GM23338 (cell line): ENCODE data around the gene SEC61A1. TPM values are rescaled to one million over a fixed set of nuclear protein-coding genes. Genes with fewer than 3 reads are reported as not detected.

Experiments used
- ATAC-seq: fragments of 200-7000 bp; cut with Tn5 transposase; 3 replicates; pipeline ENCODE4 v1.9.1; 2020
- DNase-seq: peaks from one replicate; pipeline ENCODE4 v3.0.0-alpha.2; 2015; ENCODE audit warnings: low spot score
- H2AFZ ChIP-seq: fragments of 200-600 bp; sonication (generic); 2 replicates; pipeline ENCODE4 v1.8.0; 2016; ENCODE audit warnings: antibody characterized with exemption, mild to moderate bottlenecking, moderate library complexity
- H3F3A ChIP-seq: fragments of 200-600 bp; sonication (generic); replicated peaks from 2 replicates; pipeline ENCODE4 v1.8.0; 2017; ENCODE audit warnings: antibody characterized with exemption, mixed run types, low read depth
- H3K27ac ChIP-seq: fragments of 200-600 bp; sonication (generic); 2 replicates; pipeline ENCODE4 v1.6.1; 2016; ENCODE audit warnings: low read depth
- H3K27me3 ChIP-seq: fragments of 200-600 bp; sonication (generic); 2 replicates; pipeline ENCODE4 v1.8.0; 2016; ENCODE audit warnings: mild to moderate bottlenecking, mixed run types, moderate library complexity; ENCODE audit not compliant: insufficient read depth
- H3K36me3 ChIP-seq: fragments of 200-600 bp; sonication (generic); 2 replicates; pipeline ENCODE4 v1.8.0; 2016; ENCODE audit warnings: mild to moderate bottlenecking; ENCODE audit not compliant: insufficient read depth
- H3K4me1 ChIP-seq: fragments of 200-600 bp; sonication (generic); 2 replicates; pipeline ENCODE4 v1.8.0; 2016; ENCODE audit warnings: mild to moderate bottlenecking, moderate library complexity; ENCODE audit not compliant: insufficient read depth
- H3K4me2 ChIP-seq: fragments of 200-600 bp; sonication (generic); 2 replicates; pipeline ENCODE4 v1.7.1; 2017; ENCODE audit warnings: mixed run types
- H3K4me3 ChIP-seq: fragments of 200-600 bp; sonication (generic); 2 replicates; pipeline ENCODE4 v1.6.1; 2016; ENCODE audit warnings: mixed run types
- H3K79me2 ChIP-seq: fragments of 200-600 bp; sonication (generic); replicated peaks from 2 replicates; pipeline ENCODE4 v1.8.0; 2017; ENCODE audit warnings: mild to moderate bottlenecking; ENCODE audit not compliant: insufficient read depth
- H3K9me2 ChIP-seq: fragments of 200-600 bp; sonication (generic); 2 replicates; pipeline ENCODE4 v1.8.0; 2017; ENCODE audit not compliant: insufficient read depth
- H4K20me1 ChIP-seq: fragments of 200-600 bp; sonication (generic); replicated peaks from 2 replicates; pipeline ENCODE4 v1.8.0; 2017; ENCODE audit warnings: mild to moderate bottlenecking; ENCODE audit not compliant: insufficient read depth
- H3K27ac Mint-ChIP-seq: 2 replicates; pipeline ENCODE4 v1.8.0; 2020; ENCODE audit warnings: inconsistent platforms, mild to moderate bottlenecking, moderate library complexity, mixed read lengths
- H3K27me3 Mint-ChIP-seq: 3 replicates; pipeline ENCODE4 v1.8.0; 2022; ENCODE audit warnings: low read depth, mild to moderate bottlenecking, moderate library complexity, mixed read lengths, inconsistent platforms; ENCODE audit not compliant: insufficient read depth, poor library complexity
- H3K36me3 Mint-ChIP-seq: 3 replicates; pipeline ENCODE4 v1.8.0; 2021; ENCODE audit warnings: low read depth, mild to moderate bottlenecking, inconsistent platforms, moderate library complexity, mixed read lengths
- H3K4me1 Mint-ChIP-seq: 3 replicates; pipeline ENCODE4 v1.8.0; 2020; ENCODE audit warnings: mild to moderate bottlenecking, inconsistent platforms, mixed read lengths
- H3K4me3 Mint-ChIP-seq: 3 replicates; pipeline ENCODE4 v1.8.0; 2021; ENCODE audit warnings: moderate library complexity, mild to moderate bottlenecking, inconsistent platforms, mixed read lengths
- H3K9me3 Mint-ChIP-seq: 3 replicates; pipeline ENCODE4 v1.8.0; 2020; ENCODE audit warnings: moderate library complexity, mild to moderate bottlenecking, inconsistent platforms, mixed read lengths
- STAT1 ChIP-seq: IDR thresholded peaks from one replicate; pipeline ENCODE4 v1.6.1; 2016; ENCODE audit warnings: antibody characterized with exemption; ENCODE audit not compliant: unreplicated experiment
- polyA plus RNA-seq: library from polyadenylated mRNA; unstranded; fragments of >200 nt; fragmentation: Nextera tagmentation; extraction: Ambion mirVana; gene quantifications from 2 replicates; pipeline ENCODE4 v1.2.1, GENCODE V29; 2016
- total RNA-seq: library from RNA; depleted of rRNA; stranded (reverse); fragments of >200 nt; shearing (Covaris generic); gene quantifications from 2 replicates; pipeline ENCODE4 v1.2.3, GENCODE V29; 2014
- TF ChIP-seq, protein P1 (sequence below): IDR thresholded peaks from 2 replicates; pipeline ENCODE4 v1.6.1; 2016; ENCODE audit warnings: antibody characterized with exemption
- TF ChIP-seq, protein P2 (sequence below), 2 experiments: fragments of 200-600 bp in 1 of 2; sonication (generic) in 1 of 2; conservative IDR thresholded peaks; 2 replicates each; pipeline versions ENCODE4 v1.5.1 to v1.6.1; 2016 to 2017; ENCODE audit warnings: antibody characterized with exemption in 2 of 2, low read depth in 2 of 2, mild to moderate bottlenecking in 2 of 2, moderate library complexity in 1 of 2
- TF ChIP-seq, protein P3 (sequence below): IDR thresholded peaks from one replicate; pipeline ENCODE4 v1.6.1; 2018; ENCODE audit warnings: antibody characterized with exemption; ENCODE audit not compliant: unreplicated experiment

SEC61A1 gene
- total and polyA plus RNA-seq, 2 experiments from 2014 or later = 44.8 to 184 TPM

DNA sequence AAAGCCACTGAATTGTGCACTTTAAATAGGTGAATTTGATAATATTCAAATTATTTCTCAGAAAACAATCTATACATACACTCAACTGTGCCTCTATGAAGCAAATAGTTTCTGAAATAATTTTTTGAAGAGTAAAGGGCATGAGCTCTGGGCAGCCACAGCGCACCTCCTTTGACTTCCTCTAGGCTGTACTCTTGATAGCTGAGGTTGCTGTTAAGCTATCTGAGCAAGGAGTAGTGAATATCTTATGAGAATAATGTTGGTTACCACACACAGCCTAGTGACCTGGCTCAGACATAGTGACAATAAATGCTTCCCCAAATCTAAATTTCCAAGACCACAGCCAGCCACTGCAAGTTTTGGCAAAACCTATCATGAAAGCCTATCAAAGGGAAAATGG lies 11.6 kb upstream of the SEC61A1 start (continued):
- TF ChIP-seq, protein P1, sequence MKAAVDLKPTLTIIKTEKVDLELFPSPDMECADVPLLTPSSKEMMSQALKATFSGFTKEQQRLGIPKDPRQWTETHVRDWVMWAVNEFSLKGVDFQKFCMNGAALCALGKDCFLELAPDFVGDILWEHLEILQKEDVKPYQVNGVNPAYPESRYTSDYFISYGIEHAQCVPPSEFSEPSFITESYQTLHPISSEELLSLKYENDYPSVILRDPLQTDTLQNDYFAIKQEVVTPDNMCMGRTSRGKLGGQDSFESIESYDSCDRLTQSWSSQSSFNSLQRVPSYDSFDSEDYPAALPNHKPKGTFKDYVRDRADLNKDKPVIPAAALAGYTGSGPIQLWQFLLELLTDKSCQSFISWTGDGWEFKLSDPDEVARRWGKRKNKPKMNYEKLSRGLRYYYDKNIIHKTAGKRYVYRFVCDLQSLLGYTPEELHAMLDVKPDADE = no peak
- TF ChIP-seq, protein P2, sequence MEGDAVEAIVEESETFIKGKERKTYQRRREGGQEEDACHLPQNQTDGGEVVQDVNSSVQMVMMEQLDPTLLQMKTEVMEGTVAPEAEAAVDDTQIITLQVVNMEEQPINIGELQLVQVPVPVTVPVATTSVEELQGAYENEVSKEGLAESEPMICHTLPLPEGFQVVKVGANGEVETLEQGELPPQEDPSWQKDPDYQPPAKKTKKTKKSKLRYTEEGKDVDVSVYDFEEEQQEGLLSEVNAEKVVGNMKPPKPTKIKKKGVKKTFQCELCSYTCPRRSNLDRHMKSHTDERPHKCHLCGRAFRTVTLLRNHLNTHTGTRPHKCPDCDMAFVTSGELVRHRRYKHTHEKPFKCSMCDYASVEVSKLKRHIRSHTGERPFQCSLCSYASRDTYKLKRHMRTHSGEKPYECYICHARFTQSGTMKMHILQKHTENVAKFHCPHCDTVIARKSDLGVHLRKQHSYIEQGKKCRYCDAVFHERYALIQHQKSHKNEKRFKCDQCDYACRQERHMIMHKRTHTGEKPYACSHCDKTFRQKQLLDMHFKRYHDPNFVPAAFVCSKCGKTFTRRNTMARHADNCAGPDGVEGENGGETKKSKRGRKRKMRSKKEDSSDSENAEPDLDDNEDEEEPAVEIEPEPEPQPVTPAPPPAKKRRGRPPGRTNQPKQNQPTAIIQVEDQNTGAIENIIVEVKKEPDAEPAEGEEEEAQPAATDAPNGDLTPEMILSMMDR (conservative IDR thresholded peaks at IDR 0.05; ENCODE audit: low read depth in 2 of 2) = no peak
- TF ChIP-seq, protein P3, sequence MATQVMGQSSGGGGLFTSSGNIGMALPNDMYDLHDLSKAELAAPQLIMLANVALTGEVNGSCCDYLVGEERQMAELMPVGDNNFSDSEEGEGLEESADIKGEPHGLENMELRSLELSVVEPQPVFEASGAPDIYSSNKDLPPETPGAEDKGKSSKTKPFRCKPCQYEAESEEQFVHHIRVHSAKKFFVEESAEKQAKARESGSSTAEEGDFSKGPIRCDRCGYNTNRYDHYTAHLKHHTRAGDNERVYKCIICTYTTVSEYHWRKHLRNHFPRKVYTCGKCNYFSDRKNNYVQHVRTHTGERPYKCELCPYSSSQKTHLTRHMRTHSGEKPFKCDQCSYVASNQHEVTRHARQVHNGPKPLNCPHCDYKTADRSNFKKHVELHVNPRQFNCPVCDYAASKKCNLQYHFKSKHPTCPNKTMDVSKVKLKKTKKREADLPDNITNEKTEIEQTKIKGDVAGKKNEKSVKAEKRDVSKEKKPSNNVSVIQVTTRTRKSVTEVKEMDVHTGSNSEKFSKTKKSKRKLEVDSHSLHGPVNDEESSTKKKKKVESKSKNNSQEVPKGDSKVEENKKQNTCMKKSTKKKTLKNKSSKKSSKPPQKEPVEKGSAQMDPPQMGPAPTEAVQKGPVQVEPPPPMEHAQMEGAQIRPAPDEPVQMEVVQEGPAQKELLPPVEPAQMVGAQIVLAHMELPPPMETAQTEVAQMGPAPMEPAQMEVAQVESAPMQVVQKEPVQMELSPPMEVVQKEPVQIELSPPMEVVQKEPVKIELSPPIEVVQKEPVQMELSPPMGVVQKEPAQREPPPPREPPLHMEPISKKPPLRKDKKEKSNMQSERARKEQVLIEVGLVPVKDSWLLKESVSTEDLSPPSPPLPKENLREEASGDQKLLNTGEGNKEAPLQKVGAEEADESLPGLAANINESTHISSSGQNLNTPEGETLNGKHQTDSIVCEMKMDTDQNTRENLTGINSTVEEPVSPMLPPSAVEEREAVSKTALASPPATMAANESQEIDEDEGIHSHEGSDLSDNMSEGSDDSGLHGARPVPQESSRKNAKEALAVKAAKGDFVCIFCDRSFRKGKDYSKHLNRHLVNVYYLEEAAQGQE = no peak
- no peak for TF ChIP-seq STAT1

DNA sequence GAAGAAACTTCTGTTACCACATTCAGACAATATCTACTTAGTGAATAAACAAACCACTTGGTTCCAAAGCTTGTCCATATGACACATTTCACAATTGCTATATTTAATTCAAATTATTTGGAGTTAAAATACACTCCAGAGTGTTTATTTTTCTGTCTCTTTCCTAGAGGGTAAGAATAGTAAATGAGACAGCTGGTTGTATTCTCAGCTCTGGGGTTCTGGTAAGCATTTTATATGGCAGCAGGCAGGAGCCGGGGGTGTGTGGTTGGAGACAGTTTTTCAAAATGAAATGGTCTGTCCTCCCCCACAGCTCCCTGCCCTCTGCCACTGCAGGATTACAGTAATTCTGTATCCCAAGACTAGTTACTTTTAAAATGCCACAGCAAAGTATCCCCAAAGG lies 10.9 kb upstream of the SEC61A1 start:
- no peak overlapping the region for H3K27ac ChIP-seq
- H4K20me1 ChIP-seq = no peaks in the 10 kb centered on the region
- Mint-ChIP-seq H3K9me3 (no peaks in the 10 kb centered on the region), H3K4me1 (no peaks in the 10 kb centered on the region), H3K27me3 (peaks cover 6% of the 10 kb centered on the region), H3K4me3 (no peak overlapping the region), H3K27ac (no peak overlapping the region), H3K36me3 (no peaks in the 10 kb centered on the region)
- H2AFZ ChIP-seq = no peak overlapping the region
- no peaks in the 10 kb centered on the region for H3K36me3 ChIP-seq
- no peak overlapping the region for H3K4me2 ChIP-seq
- no peak overlapping the region for H3K4me3 ChIP-seq
- ATAC-seq (no peak), DNase-seq (no peak)
- H3K4me1 ChIP-seq = no peaks in the 10 kb centered on the region
- H3K79me2 ChIP-seq = no peaks in the 10 kb centered on the region
- no peaks in the 10 kb centered on the region for H3F3A ChIP-seq
- no peaks in the 10 kb centered on the region for H3K9me2 ChIP-seq
- H3K27me3 ChIP-seq = no peaks in the 10 kb centered on the region
- TF ChIP-seq, protein P2 (conservative IDR thresholded peaks at IDR 0.05; ENCODE audit: low read depth in 2 of 2) = no peak
- TF ChIP-seq STAT1 = no peak
- TF ChIP-seq, protein P3 = no peak
